HG02885 (cell line): ENCODE measurements around the gene DVL1.
"Not testable (repeated sequence)": the region's sequence is repeated elsewhere in the genome, so short reads cannot be mapped to it uniquely, and the experiment has no call there.

ENCODE experiments used
- ATAC-seq: cut with Tn5 transposase; IDR thresholded peaks from one replicate; pipeline ENCODE4 v1.9.1; 2021; ENCODE audit warnings: mild to moderate bottlenecking; ENCODE audit not compliant: unreplicated experiment, poor library complexity

DVL1 gene

GRCh38 chr1:1373815-1374588 lies 24.8 kb upstream of the DVL1 start:
- no peak for ATAC-seq

GRCh38 chr1:1373051-1373814 lies 24.0 kb upstream of the DVL1 start:
- ATAC-seq: no peak

GRCh38 chr1:1371746-1372711 lies 22.8 kb upstream of the DVL1 start:
- ATAC-seq: no peak

- ATAC-seq: no peak
Measured at GRCh38 chr1:1371364-1371745, 22.1 kb upstream of the DVL1 start.

GRCh38 chr1:1370771-1371300 lies 21.6 kb upstream of the DVL1 start:
- no peak for ATAC-seq

GRCh38 chr1:1370094-1370493 lies 20.9 kb upstream of the DVL1 start:
- ATAC-seq: not testable (repeated sequence)

GRCh38 chr1:1367315-1367714 lies 18.1 kb upstream of the DVL1 start:
- ATAC-seq: no peak

GRCh38 chr1:1366699-1367066 lies 17.5 kb upstream of the DVL1 start:
- no peak for ATAC-seq

- ATAC-seq: no peak
Measured at GRCh38 chr1:1365875-1366698, 16.9 kb upstream of the DVL1 start.

GRCh38 chr1:1364266-1364665 lies 15.0 kb upstream of the DVL1 start:
- no peak for ATAC-seq

- no peak for ATAC-seq
Measured at GRCh38 chr1:1361982-1362423, 12.8 kb upstream of the DVL1 start.

GRCh38 chr1:1361233-1361981 lies 12.2 kb upstream of the DVL1 start:
- ATAC-seq: no peak

GRCh38 chr1:1360506-1361169 lies 11.4 kb upstream of the DVL1 start:
- no peak for ATAC-seq

- no peak for ATAC-seq
Measured at GRCh38 chr1:1359664-1360468, 10.6 kb upstream of the DVL1 start.

GRCh38 chr1:1359308-1359663 lies 10.1 kb upstream of the DVL1 start:
- ATAC-seq: no peak

- ATAC-seq: no peak
Measured at GRCh38 chr1:1358433-1359271, 9.4 kb upstream of the DVL1 start, which contains the start of gene MXRA8. Gene MXRA8 (minus strand): TSS chr1:1358555. CDS start chr1:1358504, 51 bp downstream.
